GM10248 (cell line): ENCODE results near the gene VGLL4.

Experiments used
- CTCF ChIA-PET: fragments of 300-600 bp; sonication (Branson Sonifier 250); formaldehyde crosslinking; extraction: SDS; loops from one replicate; lab custom pipeline; 2021; ENCODE audit warnings: antibody characterized with exemption; lab: Yijun Ruan, JAX
- POLR2A ChIA-PET: fragments of 350-650 bp; sonication (Branson Sonifier 250); formaldehyde crosslinking; extraction: SDS; loops from one replicate; lab custom pipeline; 2020; ENCODE audit warnings: antibody characterized with exemption; lab: Yijun Ruan, JAX
- DNase-seq: peaks from one replicate; pipeline ENCODE4 v3.0.0; 2012; ENCODE audit errors: extremely low spot score
- CTCF ChIP-seq: IDR thresholded peaks from 2 replicates; pipeline ENCODE4 v1.5.1; 2012; ENCODE audit warnings: mild to moderate bottlenecking, low read depth; ENCODE audit errors: extremely low read depth, missing control alignments, control extremely low read depth

Gene VGLL4

GRCh38 chr3:11582191-11582968, 61.3 kb downstream of the VGLL4 start:
- DNase-seq, result no peak
- CTCF ChIA-PET, result interaction anchor here (1.0 to 1.2 kb wide), 2 partner anchors 11 to 14 kb away, joined by 3 to 4 read pairs; no protein-coding TSS in a partner anchor
- POLR2A ChIA-PET, result no interaction called here
- TF ChIP-seq CTCF, result no peak

- ChIA-PET POLR2A (no interaction called here), CTCF (interaction anchor here (1.0 to 1.2 kb wide), 2 partner anchors 11 to 13 kb away, joined by 3 to 4 read pairs; no protein-coding TSS in a partner anchor)
- TF ChIP-seq CTCF, result no peak
- no peak for DNase-seq
Measured at GRCh38 chr3:11581237-11582190, 62.2 kb downstream of the VGLL4 start.

GRCh38 chr3:11580645-11581044, 63.1 kb downstream of the VGLL4 start:
- no peak for TF ChIP-seq CTCF
- ChIA-PET CTCF (no interaction called here), POLR2A (no interaction called here)
- DNase-seq, result no peak

- CTCF ChIA-PET, result interaction anchor here (1.8 kb wide), 1 partner anchor 13 kb away, joined by 5 read pairs; no protein-coding TSS in a partner anchor
- POLR2A ChIA-PET, result no interaction called here
- TF ChIP-seq CTCF, result no peak
- no peak for DNase-seq
Measured at GRCh38 chr3:11578169-11578568, 65.5 kb downstream of the VGLL4 start.

GRCh38 chr3:11576453-11576852, 67.3 kb downstream of the VGLL4 start:
- DNase-seq, result no peak
- ChIA-PET POLR2A (no interaction called here), CTCF (interaction anchor here (1.8 kb wide), 1 partner anchor 14 kb away, joined by 6 read pairs; no protein-coding TSS in a partner anchor)
- no peak for TF ChIP-seq CTCF

- CTCF ChIA-PET, result interaction anchor here (1.8 kb wide), 1 partner anchor 13 kb away, joined by 6 read pairs; no protein-coding TSS in a partner anchor
Measured at GRCh38 chr3:11575677-11576076, 68.0 kb downstream of the VGLL4 start.

More at GRCh38 chr3:11575677-11576076, 68.0 kb downstream of the VGLL4 start:
- POLR2A ChIA-PET, result no interaction called here
- no peak for DNase-seq
- no peak for TF ChIP-seq CTCF
